CD8-positive, alpha-beta memory T cell (primary cell): ENCODE data around the gene NUDT19. TPM values are rescaled to one million over a fixed set of nuclear protein-coding genes. Genes with fewer than 3 reads are reported as not detected.
"Not testable (repeated sequence)": the region's sequence is repeated elsewhere in the genome, so short reads cannot be mapped to it uniquely, and the experiment has no call there.

Source experiments
- CTCF ChIA-PET: fragments of 350-600 bp; sonication (Branson Sonifier 250); formaldehyde crosslinking; loops from one replicate; lab custom pipeline; 2021; ENCODE audit warnings: antibody characterized with exemption; lab: Charles Lee
- POLR2A ChIA-PET: fragments of 350-600 bp; sonication (Branson Sonifier 250); formaldehyde crosslinking; loops from one replicate; lab custom pipeline; 2021; ENCODE audit warnings: antibody characterized with exemption; lab: Charles Lee
- DNase-seq, 5 donors: peaks; one replicate each; pipeline versions ENCODE4 v3.0.0 to v3.0.0-alpha.2; 2020 to 2022; ENCODE audit warnings: mixed read lengths in 1 of 5
- H3K27ac ChIP-seq: one replicate; pipeline ENCODE4 v1.7.0; 2013; ENCODE audit warnings: low read depth, mild to moderate bottlenecking, low read length, moderate library complexity
- H3K27me3 ChIP-seq: 2 replicates; pipeline ENCODE4 v1.7.0; 2013; ENCODE audit warnings: low read length, mild to moderate bottlenecking; ENCODE audit not compliant: insufficient read depth, poor library complexity, severe bottlenecking
- H3K36me3 ChIP-seq: 2 replicates; pipeline ENCODE4 v1.7.0; 2013; ENCODE audit warnings: mild to moderate bottlenecking, low read length, moderate library complexity; ENCODE audit not compliant: insufficient read depth
- H3K4me1 ChIP-seq: 2 replicates; pipeline ENCODE4 v1.7.0; 2013; ENCODE audit warnings: mild to moderate bottlenecking, low read length, moderate library complexity; ENCODE audit not compliant: insufficient read depth
- H3K4me3 ChIP-seq: 2 replicates; pipeline ENCODE4 v1.7.0; 2013; ENCODE audit warnings: mild to moderate bottlenecking, low read length
- H3K9me3 ChIP-seq: 2 replicates; pipeline ENCODE4 v1.7.0; 2013; ENCODE audit warnings: mild to moderate bottlenecking, low read length
- H3K27ac Mint-ChIP-seq, 8 donors: one replicate each; pipeline ENCODE4 v1.8.0; 2020 to 2021; ENCODE audit warnings: mixed read lengths in 8 of 8, mild to moderate bottlenecking in 6 of 8, inconsistent platforms in 3 of 8, moderate library complexity in 3 of 8
- H3K27me3 Mint-ChIP-seq, 2 donors: one replicate each; pipeline ENCODE4 v1.8.0; 2020 to 2021; ENCODE audit warnings: mixed read lengths in 2 of 2, mild to moderate bottlenecking in 1 of 2, moderate library complexity in 1 of 2
- H3K36me3 Mint-ChIP-seq, 3 donors: one replicate each; pipeline ENCODE4 v1.8.0; 2020 to 2021; ENCODE audit warnings: mixed read lengths in 3 of 3, inconsistent platforms in 1 of 3, mild to moderate bottlenecking in 1 of 3
- H3K4me1 Mint-ChIP-seq, 3 donors: one replicate each; pipeline ENCODE4 v1.8.0; 2020 to 2021; ENCODE audit warnings: mixed read lengths in 3 of 3, inconsistent platforms in 1 of 3, mild to moderate bottlenecking in 1 of 3
- H3K4me3 Mint-ChIP-seq, 7 donors: one replicate each; pipeline ENCODE4 v1.8.0; 2020 to 2021; ENCODE audit warnings: mixed read lengths in 7 of 7, mild to moderate bottlenecking in 6 of 7, moderate library complexity in 4 of 7, inconsistent platforms in 2 of 7
- H3K9me3 Mint-ChIP-seq, 5 donors: one replicate each; pipeline ENCODE4 v1.8.0; 2020 to 2022; ENCODE audit warnings: mixed read lengths in 5 of 5, mild to moderate bottlenecking in 3 of 5, moderate library complexity in 2 of 5, inconsistent platforms in 1 of 5
- polyA plus RNA-seq: library from polyadenylated mRNA; unstranded; fragments of 300-500 nt; fragmentation: Illumina TruSeq; gene quantifications from one replicate; pipeline ENCODE4 v1.2.3, GENCODE V29; 2021
- total RNA-seq, 2 experiments: library from RNA; stranded (reverse); gene quantifications; one replicate each; pipeline ENCODE4 v1.2.3, GENCODE V29; 2021

The NUDT19 gene
- total and polyA plus RNA-seq, 3 experiments from 2014 or later, result 5.0 to 20.6 (median 19.5) TPM

DNA sequence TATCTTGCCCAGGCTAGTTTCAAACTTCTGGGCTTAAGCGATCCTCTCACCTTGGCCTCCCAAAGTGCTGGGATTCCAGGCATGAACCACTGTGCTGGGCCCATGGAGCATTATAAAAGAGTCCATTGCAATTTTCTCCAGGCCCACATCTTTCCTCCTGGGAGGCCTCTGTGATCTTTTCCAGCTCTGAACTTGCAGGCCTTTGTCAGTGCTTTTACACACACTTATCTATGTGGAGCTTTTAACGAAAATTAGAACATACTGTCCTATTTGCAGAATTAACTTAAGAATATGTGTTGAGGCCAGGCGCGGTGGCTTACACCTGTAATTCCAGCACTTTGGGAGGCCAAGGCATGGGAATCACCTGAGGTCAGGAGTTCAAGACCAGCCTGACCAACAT, 51.8 kb downstream of the NUDT19 start:
- H3K27me3 ChIP-seq, result no peaks in the 10 kb centered on the region
- Mint-ChIP-seq H3K4me3 (no peak overlapping the region), H3K27ac (no peak overlapping the region), H3K9me3 (no peaks in the 10 kb centered on the region), H3K4me1 (peaks cover 7 to 10% (median 7%) of the 10 kb centered on the region in 3 donors), H3K36me3 (no peaks in the 10 kb centered on the region), H3K27me3 (peaks cover 2 to 18% of the 10 kb centered on the region in 2 donors)
- POLR2A ChIA-PET, result no interaction called here
- H3K4me3 ChIP-seq, result no peak overlapping the region
- no peaks in the 10 kb centered on the region for H3K36me3 ChIP-seq
- CTCF ChIA-PET, result no interaction called here
- peaks cover 4% of the 10 kb centered on the region for H3K9me3 ChIP-seq
- no peak for DNase-seq
- H3K4me1 ChIP-seq, result peaks cover 28% of the 10 kb centered on the region
- H3K27ac ChIP-seq, result no peak overlapping the region

- no peak for DNase-seq
- H3K36me3 Mint-ChIP-seq, result no peaks in the 10 kb centered on the region
These were observed 53.1 kb downstream of the NUDT19 start for GRCh38 chr19:32744555-32745325.

DNA sequence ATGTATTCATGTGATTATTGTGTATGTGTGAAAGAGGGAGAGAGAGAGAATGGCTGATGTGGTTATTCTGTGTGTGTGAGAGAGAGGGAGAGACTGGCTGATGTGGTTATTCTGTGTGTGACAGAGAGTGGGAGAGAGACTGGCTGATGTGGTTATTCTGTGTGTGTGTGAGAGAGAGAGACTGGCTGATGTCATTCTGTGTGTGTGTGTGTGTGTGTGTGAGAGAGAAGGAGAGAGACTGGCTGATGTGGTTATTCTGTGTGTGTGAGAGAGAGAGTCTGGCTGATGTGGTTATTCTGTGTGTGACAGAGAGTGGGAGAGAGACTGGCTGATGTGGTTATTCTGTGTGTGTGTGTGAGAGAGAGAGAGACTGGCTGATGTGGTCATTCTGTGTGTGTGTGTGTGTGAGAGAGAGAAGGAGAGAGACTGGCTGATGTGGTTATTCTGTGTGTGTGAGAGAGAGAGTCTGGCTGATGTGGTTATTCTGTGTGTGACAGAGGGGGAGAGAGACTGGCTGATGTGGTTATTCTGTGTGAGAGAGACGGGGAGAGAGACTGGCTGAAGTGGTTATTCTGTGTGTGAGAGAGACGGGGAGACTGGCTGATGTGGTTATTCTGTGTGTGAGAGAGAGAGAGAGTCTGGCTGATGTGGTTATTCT, 54.1 kb downstream of the NUDT19 start:
- H3K9me3 ChIP-seq, H3K27me3 Mint-ChIP-seq, H3K36me3 ChIP-seq, H3K4me3 Mint-ChIP-seq, H3K4me3 ChIP-seq, H3K36me3 Mint-ChIP-seq, H3K27ac Mint-ChIP-seq, H3K27ac ChIP-seq, POLR2A ChIA-PET, H3K27me3 ChIP-seq, H3K9me3 Mint-ChIP-seq: not testable (repeated sequence)
- H3K4me1 ChIP-seq, result peaks cover 36% of the 10 kb centered on the region
- peak in 4 of 5 donors; percentile 19 to 83 (median 76) for DNase-seq
- peaks cover 7 to 16% (median 11%) of the 10 kb centered on the region in 3 donors for H3K4me1 Mint-ChIP-seq
- CTCF ChIA-PET, result interaction anchor here (0.8 kb wide), 1 partner anchor 50 kb away, joined by 3 read pairs; no protein-coding TSS in a partner anchor

More at GRCh38 chr19:32744555-32745325, 53.1 kb downstream of the NUDT19 start:
- Histone ChIP-seq H3K27me3 (no peaks in the 10 kb centered on the region), H3K27ac (no peak overlapping the region), H3K9me3 (peaks cover 4% of the 10 kb centered on the region), H3K36me3 (no peaks in the 10 kb centered on the region), H3K4me3 (no peak overlapping the region), H3K4me1 (peaks cover 36% of the 10 kb centered on the region)
- POLR2A ChIA-PET, result no interaction called here
- CTCF ChIA-PET, result interaction anchor here (0.8 kb wide), 1 partner anchor 49 kb away, joined by 3 read pairs; no protein-coding TSS in a partner anchor
- Mint-ChIP-seq H3K4me1 (peaks cover 7 to 16% (median 11%) of the 10 kb centered on the region in 3 donors), H3K9me3 (no peaks in the 10 kb centered on the region), H3K27ac (peak overlapping the region in 1 of 8 donors; percentile 84), H3K4me3 (no peak overlapping the region), H3K27me3 (peaks cover 2 to 11% of the 10 kb centered on the region in 2 donors)

DNA sequence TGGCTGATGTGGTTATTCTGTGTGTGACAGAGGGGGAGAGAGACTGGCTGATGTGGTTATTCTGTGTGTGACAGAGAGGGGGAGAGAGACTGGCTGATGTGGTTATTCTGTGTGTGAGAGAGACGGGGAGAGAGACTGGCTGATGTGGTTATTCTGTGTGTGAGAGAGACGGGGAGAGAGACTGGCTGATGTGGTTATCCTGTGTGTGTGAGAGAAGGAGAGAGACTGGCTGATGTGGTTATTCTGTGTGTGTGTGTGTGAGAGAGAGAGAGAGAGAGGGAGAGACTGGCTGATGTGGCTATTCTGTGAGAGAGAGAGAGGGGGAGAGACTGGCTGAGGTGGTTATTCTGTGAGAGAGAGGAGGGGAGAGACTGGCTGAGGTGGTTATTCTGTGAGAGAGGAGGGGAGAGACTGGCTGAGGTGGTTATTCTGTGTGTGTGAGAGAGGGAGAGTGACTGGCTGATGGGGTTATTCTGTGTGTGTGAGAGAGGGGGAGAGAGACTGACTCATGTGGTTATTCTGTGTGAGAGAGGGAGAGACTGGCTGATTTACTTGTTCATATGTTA, 55.1 kb downstream of the NUDT19 start:
- peak in 4 of 5 donors; percentile 35 to 85 (median 79) for DNase-seq
- H3K9me3 Mint-ChIP-seq, POLR2A ChIA-PET, H3K27me3 ChIP-seq, H3K36me3 ChIP-seq, H3K36me3 Mint-ChIP-seq, H3K9me3 ChIP-seq, H3K4me3 Mint-ChIP-seq, CTCF ChIA-PET, H3K27me3 Mint-ChIP-seq, H3K4me3 ChIP-seq, H3K27ac ChIP-seq, H3K27ac Mint-ChIP-seq: not testable (repeated sequence)
- peaks cover 36% of the 10 kb centered on the region for H3K4me1 ChIP-seq
- H3K4me1 Mint-ChIP-seq, result peaks cover 7 to 16% (median 11%) of the 10 kb centered on the region in 3 donors

DNA sequence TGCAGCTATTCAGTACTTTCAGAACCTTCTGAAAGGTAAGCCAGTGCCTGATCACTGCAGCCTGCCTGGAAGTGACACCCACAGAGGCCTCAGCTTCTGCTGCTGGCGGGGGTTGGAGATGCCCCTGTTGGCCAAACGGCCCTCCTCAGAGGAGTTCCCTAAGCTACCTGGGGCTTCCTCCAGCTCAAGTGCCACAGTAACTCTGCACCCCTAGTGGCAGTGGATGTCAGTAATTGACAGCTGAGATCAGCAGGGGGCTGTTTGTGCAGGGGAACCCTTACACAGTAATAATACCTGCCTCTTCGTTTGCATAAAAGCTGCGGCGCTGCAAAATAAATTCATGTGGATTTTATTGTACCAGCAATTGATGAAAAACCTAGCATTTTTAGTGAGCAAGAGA, 56.9 kb downstream of the NUDT19 start:
- Histone ChIP-seq H3K4me3 (no peak overlapping the region), H3K4me1 (peaks cover 36% of the 10 kb centered on the region), H3K27ac (no peak overlapping the region), H3K36me3 (no peaks in the 10 kb centered on the region), H3K27me3 (no peaks in the 10 kb centered on the region), H3K9me3 (peaks cover 4% of the 10 kb centered on the region)
- H3K9me3 Mint-ChIP-seq, result no peaks in the 10 kb centered on the region
- H3K4me3 Mint-ChIP-seq, result peak overlapping the region in 1 of 7 donors; percentile 15
- peak in 1 of 5 donors; percentile 22 for DNase-seq
- H3K27ac Mint-ChIP-seq, result peak overlapping the region in 1 of 8 donors; percentile 42
- ChIA-PET POLR2A (no interaction called here), CTCF (interaction anchor here (1.1 to 1.4 kb wide), 3 partner anchors 15 to 65 kb away, joined by 3 to 4 read pairs (median 4); no protein-coding TSS in a partner anchor)
- H3K36me3 Mint-ChIP-seq, result no peaks in the 10 kb centered on the region
- H3K4me1 Mint-ChIP-seq, result peaks cover 7 to 16% (median 11%) of the 10 kb centered on the region in 3 donors
- peaks cover 3 to 8% of the 10 kb centered on the region in 2 donors for H3K27me3 Mint-ChIP-seq

GRCh38 chr19:32748948-32749347, 57.3 kb downstream of the NUDT19 start:
- H3K4me1 Mint-ChIP-seq, result peaks cover 7 to 16% (median 11%) of the 10 kb centered on the region in 3 donors
- ChIA-PET CTCF (interaction anchor here (1.1 to 1.4 kb wide), 2 partner anchors 54 to 65 kb away, joined by 3 to 4 read pairs; no protein-coding TSS in a partner anchor), POLR2A (no interaction called here)
- H3K36me3 Mint-ChIP-seq, result no peaks in the 10 kb centered on the region
- Histone ChIP-seq H3K4me3 (no peak overlapping the region), H3K36me3 (no peaks in the 10 kb centered on the region), H3K4me1 (peaks cover 36% of the 10 kb centered on the region), H3K27ac (no peak overlapping the region), H3K9me3 (peaks cover 4% of the 10 kb centered on the region), H3K27me3 (no peaks in the 10 kb centered on the region)
- no peak for DNase-seq
- peak overlapping the region in 1 of 8 donors; percentile 37 for H3K27ac Mint-ChIP-seq
- no peak overlapping the region for H3K4me3 Mint-ChIP-seq
- H3K9me3 Mint-ChIP-seq, result no peaks in the 10 kb centered on the region
- H3K27me3 Mint-ChIP-seq, result peaks cover 3 to 8% of the 10 kb centered on the region in 2 donors

DNA sequence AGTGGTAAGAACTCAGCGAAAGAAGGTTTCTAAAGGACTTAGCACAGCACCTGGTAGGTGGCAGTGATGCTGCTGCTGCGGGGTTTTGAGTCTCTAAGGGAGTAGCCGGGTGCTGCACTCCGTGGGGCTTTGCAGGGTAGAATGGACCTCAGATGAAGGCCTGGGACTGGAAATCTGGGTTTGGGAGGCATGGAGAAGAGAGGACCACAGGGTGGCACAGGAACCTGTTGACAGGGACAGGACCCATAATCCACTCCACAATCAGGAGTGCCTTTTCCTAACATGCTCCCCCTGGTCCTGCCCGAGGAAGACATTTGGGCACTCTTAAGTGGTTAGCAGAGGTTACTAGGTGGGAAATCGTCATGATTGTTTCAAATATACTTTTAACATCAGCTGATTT, 57.7 kb downstream of the NUDT19 start:
- H3K9me3 Mint-ChIP-seq, result no peaks in the 10 kb centered on the region
- POLR2A ChIA-PET, result no interaction called here
- peak overlapping the region in 1 of 7 donors; percentile 41 for H3K4me3 Mint-ChIP-seq
- H3K4me1 Mint-ChIP-seq, result peaks cover 7 to 16% (median 11%) of the 10 kb centered on the region in 3 donors
- Histone ChIP-seq H3K27me3 (no peaks in the 10 kb centered on the region), H3K4me1 (peaks cover 36% of the 10 kb centered on the region), H3K36me3 (no peaks in the 10 kb centered on the region), H3K9me3 (peaks cover 4% of the 10 kb centered on the region), H3K27ac (no peak overlapping the region), H3K4me3 (no peak overlapping the region)
- no peaks in the 10 kb centered on the region for H3K36me3 Mint-ChIP-seq
- CTCF ChIA-PET, result no interaction called here
- H3K27ac Mint-ChIP-seq, result peak overlapping the region in 1 of 8 donors; percentile 37
- no peak for DNase-seq
- H3K27me3 Mint-ChIP-seq, result peaks cover 3 to 8% of the 10 kb centered on the region in 2 donors
